Suprapubic skin (tissue), 4 donors: ENCODE measurements around the gene ALDH5A1. TPM values are rescaled to one million over a fixed set of nuclear protein-coding genes. Genes with fewer than 3 reads are reported as not detected.

Experiments used
- DNase-seq, 2 donors: peaks; one replicate each; pipeline ENCODE4 v3.0.0-alpha.2; 2019; ENCODE audit warnings: low spot score in 2 of 2
- H3K27ac ChIP-seq: fragments of 200-600 bp; sonication (generic); one replicate; pipeline ENCODE4 v1.5.1; 2019
- H3K27me3 ChIP-seq: fragments of 200-600 bp; sonication (generic); one replicate; pipeline ENCODE4 v1.5.1; 2019
- H3K36me3 ChIP-seq: fragments of 200-600 bp; sonication (generic); one replicate; pipeline ENCODE4 v1.5.1; 2019
- H3K4me1 ChIP-seq: fragments of 200-600 bp; sonication (generic); one replicate; pipeline ENCODE4 v1.5.1; 2019
- H3K4me3 ChIP-seq: fragments of 200-600 bp; sonication (generic); one replicate; pipeline ENCODE4 v1.5.1; 2019; ENCODE audit warnings: mild to moderate bottlenecking
- H3K9me3 ChIP-seq: fragments of 200-600 bp; sonication (generic); one replicate; pipeline ENCODE4 v1.5.1; 2019
- CTCF ChIP-seq, 2 donors: fragments of 200-600 bp in 1 of 2; fragments of 450-650 bp in 1 of 2; sonication (generic) in 1 of 2; IDR thresholded peaks; one replicate each; pipeline ENCODE4 v1.5.1; 2016 to 2019; ENCODE audit warnings: antibody characterized with exemption in 2 of 2, mild to moderate bottlenecking in 1 of 2, moderate library complexity in 1 of 2
- EP300 ChIP-seq: sonication (generic); formaldehyde crosslinking; IDR thresholded peaks from one replicate; pipeline ENCODE4 v1.6.1; 2017; ENCODE audit warnings: antibody characterized with exemption
- POLR2A ChIP-seq, 2 donors: fragments of 450-650 bp; IDR thresholded peaks; one replicate each; pipeline ENCODE4 v1.6.1; 2017; ENCODE audit warnings: antibody characterized with exemption in 2 of 2, mild to moderate bottlenecking in 2 of 2, moderate library complexity in 2 of 2
- POLR2AphosphoS5 ChIP-seq, 3 donors: sonication (generic); formaldehyde crosslinking; IDR thresholded peaks; one replicate each; pipeline ENCODE4 v1.6.1; 2017; ENCODE audit warnings: antibody characterized with exemption in 3 of 3
- WGBS: methylation state at CpG from one replicate; pipeline ENCODE4 v1.1.5; 2018; 5-methylcytosine and 5-hydroxymethylcytosine counted together
- total RNA-seq, 4 donors: library from RNA; depleted of rRNA; stranded (reverse); fragments of >200 nt; gene quantifications; one replicate each; pipeline ENCODE4 v1.1.0, GENCODE V29; 2016

The ALDH5A1 gene
- total RNA-seq, 4 donors from 2014 or later, result 11.2 to 16.0 (median 14.8) TPM

GRCh38 chr6:24476631-24477030 lies 18.1 kb upstream of the ALDH5A1 start:
- 79% methylated on average over 6 of the region's 6 CpGs for WGBS
- no peak overlapping the region for H3K4me3 ChIP-seq

GRCh38 chr6:24477070-24477469 lies 17.7 kb upstream of the ALDH5A1 start:
- Histone ChIP-seq H3K4me1 (no peaks in the 10 kb centered on the region), H3K4me3 (no peak overlapping the region), H3K27me3 (no peaks in the 10 kb centered on the region), H3K36me3 (no peaks in the 10 kb centered on the region), H3K9me3 (no peaks in the 10 kb centered on the region), H3K27ac (no peak overlapping the region)
- 92% methylated on average over 1 of the region's 1 CpG for WGBS
- TF ChIP-seq POLR2AphosphoS5 (IDR thresholded peaks at IDR 0.05), result no peak
- no peak for TF ChIP-seq CTCF (IDR thresholded peaks at IDR 0.05)
- TF ChIP-seq POLR2A (IDR thresholded peaks at IDR 0.05), result no peak
- TF ChIP-seq EP300, result no peak
- DNase-seq, result no peak

More at GRCh38 chr6:24476631-24477030, 18.1 kb upstream of the ALDH5A1 start:
- Histone ChIP-seq H3K4me1 (no peaks in the 10 kb centered on the region), H3K27me3 (no peaks in the 10 kb centered on the region), H3K36me3 (no peaks in the 10 kb centered on the region), H3K27ac (no peak overlapping the region), H3K9me3 (no peaks in the 10 kb centered on the region)
- TF ChIP-seq CTCF (IDR thresholded peaks at IDR 0.05) (no peak), POLR2A (IDR thresholded peaks at IDR 0.05) (no peak), EP300 (no peak), POLR2AphosphoS5 (IDR thresholded peaks at IDR 0.05) (no peak)
- no peak for DNase-seq

GRCh38 chr6:24478903-24479302 lies 15.9 kb upstream of the ALDH5A1 start:
- WGBS, result 62% methylated on average over 4 of the region's 4 CpGs
- H3K36me3 ChIP-seq, result no peaks in the 10 kb centered on the region

GRCh38 chr6:24480705-24481104 lies 14.1 kb upstream of the ALDH5A1 start:
- DNase-seq, result no peak
- TF ChIP-seq POLR2A (IDR thresholded peaks at IDR 0.05) (no peak), POLR2AphosphoS5 (IDR thresholded peaks at IDR 0.05) (no peak), CTCF (IDR thresholded peaks at IDR 0.05) (no peak), EP300 (no peak)
- Histone ChIP-seq H3K4me1 (no peaks in the 10 kb centered on the region), H3K36me3 (no peaks in the 10 kb centered on the region), H3K4me3 (no peak overlapping the region), H3K27me3 (no peaks in the 10 kb centered on the region), H3K27ac (no peak overlapping the region), H3K9me3 (no peaks in the 10 kb centered on the region)
- 80% methylated on average over 9 of the region's 9 CpGs for WGBS

More at GRCh38 chr6:24478903-24479302, 15.9 kb upstream of the ALDH5A1 start:
- no peak overlapping the region for H3K4me3 ChIP-seq
- H3K9me3 ChIP-seq, result no peaks in the 10 kb centered on the region
- no peaks in the 10 kb centered on the region for H3K4me1 ChIP-seq
- DNase-seq, result no peak
- H3K27ac ChIP-seq, result no peak overlapping the region
- no peak for TF ChIP-seq POLR2AphosphoS5 (IDR thresholded peaks at IDR 0.05)
- no peak for TF ChIP-seq POLR2A (IDR thresholded peaks at IDR 0.05)
- TF ChIP-seq EP300, result no peak
- TF ChIP-seq CTCF (IDR thresholded peaks at IDR 0.05), result no peak
- no peaks in the 10 kb centered on the region for H3K27me3 ChIP-seq

GRCh38 chr6:24481449-24481848 lies 13.3 kb upstream of the ALDH5A1 start:
- no peaks in the 10 kb centered on the region for H3K27me3 ChIP-seq
- DNase-seq, result no peak
- H3K27ac ChIP-seq, result no peak overlapping the region
- no peaks in the 10 kb centered on the region for H3K9me3 ChIP-seq
- 87% methylated on average over 5 of the region's 5 CpGs for WGBS
- TF ChIP-seq EP300 (no peak), CTCF (IDR thresholded peaks at IDR 0.05) (no peak), POLR2A (IDR thresholded peaks at IDR 0.05) (no peak), POLR2AphosphoS5 (IDR thresholded peaks at IDR 0.05) (no peak)
- no peak overlapping the region for H3K4me3 ChIP-seq
- no peaks in the 10 kb centered on the region for H3K36me3 ChIP-seq
- H3K4me1 ChIP-seq, result no peaks in the 10 kb centered on the region
